ENCODE results near the gene ZNF350.

The ZNF350 gene

DNA sequence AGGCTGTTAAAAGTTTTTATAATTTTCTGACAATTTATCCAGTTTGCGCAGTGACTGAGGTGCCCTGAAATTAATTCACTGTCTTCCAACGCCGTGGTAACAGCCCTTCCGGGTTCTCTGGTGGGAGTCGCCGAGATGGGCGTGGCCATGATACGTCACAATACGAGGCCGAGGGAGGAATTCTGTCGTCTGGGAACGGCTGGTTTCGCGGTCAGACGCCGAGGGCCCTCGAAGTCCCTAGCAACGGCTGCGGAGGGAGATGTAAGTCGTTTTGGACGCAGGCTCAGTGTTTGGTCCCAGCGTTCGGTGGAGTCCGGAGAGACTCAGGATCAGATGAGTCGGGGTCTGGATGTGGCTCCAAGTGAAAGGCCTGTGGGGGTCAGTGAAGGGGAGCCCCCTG lies 37.7 kb downstream of the ZNF350 start:
- no peaks in the 10 kb centered on the region for H3K4me1 Mint-ChIP-seq (ENCODE audit: low read depth)
- H3K27ac Mint-ChIP-seq = no peak overlapping the region
- intact Hi-C loops (cut with micrococcal nuclease) = no loop called here
- H3K36me3 Mint-ChIP-seq (ENCODE audit: low read depth) = peaks cover 15% of the 10 kb centered on the region
- no peak overlapping the region for H3K4me3 Mint-ChIP-seq
- H3K9me3 Mint-ChIP-seq = peaks cover 93% of the 10 kb centered on the region
- H3K27me3 Mint-ChIP-seq = no peaks in the 10 kb centered on the region

DNA sequence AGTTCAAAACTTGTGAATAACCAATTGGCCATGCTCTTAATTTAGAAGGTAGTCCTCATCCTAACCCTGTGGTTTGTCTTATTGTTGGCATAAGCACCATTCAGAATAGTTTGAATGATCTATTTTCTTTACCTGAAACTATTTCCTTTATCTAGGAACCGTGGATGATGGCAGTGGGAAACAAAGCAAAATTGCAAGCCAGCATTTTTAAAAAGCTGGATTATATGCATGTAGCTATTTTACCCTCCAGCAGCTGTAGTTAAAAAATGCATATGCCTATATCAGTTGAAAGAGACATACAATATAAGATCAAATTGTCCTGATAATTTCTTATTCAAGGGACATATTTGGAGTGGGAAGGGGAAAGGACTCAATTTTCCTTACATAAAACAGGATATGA lies 40.0 kb downstream of the ZNF350 start:
- H3K36me3 Mint-ChIP-seq (ENCODE audit: low read depth) = peaks cover 38% of the 10 kb centered on the region
- no peaks in the 10 kb centered on the region for H3K27me3 Mint-ChIP-seq
- H3K9me3 Mint-ChIP-seq = peaks cover 100% of the 10 kb centered on the region
- intact Hi-C loops (cut with micrococcal nuclease) = no loop called here
- H3K4me1 Mint-ChIP-seq (ENCODE audit: low read depth) = no peaks in the 10 kb centered on the region
- H3K27ac Mint-ChIP-seq = no peak overlapping the region
- H3K4me3 Mint-ChIP-seq = no peak overlapping the region

DNA sequence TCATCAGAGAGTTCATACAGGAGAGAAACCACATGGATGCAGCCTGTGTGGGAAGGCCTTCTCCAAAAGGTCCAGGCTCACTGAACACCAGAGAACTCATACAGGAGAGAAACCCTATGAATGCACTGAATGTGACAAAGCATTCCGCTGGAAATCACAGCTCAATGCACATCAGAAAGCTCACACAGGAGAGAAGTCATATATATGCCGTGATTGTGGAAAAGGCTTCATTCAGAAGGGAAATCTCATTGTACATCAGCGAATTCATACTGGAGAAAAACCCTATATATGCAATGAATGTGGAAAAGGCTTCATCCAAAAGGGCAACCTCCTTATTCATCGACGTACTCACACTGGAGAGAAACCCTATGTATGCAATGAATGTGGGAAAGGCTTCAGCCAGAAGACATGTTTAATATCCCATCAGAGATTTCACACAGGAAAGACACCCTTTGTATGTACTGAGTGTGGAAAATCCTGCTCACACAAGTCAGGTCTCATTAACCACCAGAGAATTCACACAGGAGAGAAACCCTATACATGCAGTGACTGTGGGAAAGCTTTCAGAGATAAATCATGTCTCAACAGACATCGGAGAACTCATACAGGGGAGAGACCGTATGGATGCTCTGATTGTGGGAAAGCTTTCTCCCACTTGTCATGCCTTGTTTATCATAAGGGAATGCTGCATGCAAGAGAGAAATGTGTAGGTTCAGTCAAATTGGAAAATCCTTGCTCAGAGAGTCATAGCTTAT lies 41.7 kb downstream of the ZNF350 start:
- Mint-ChIP-seq H3K27ac (no peak overlapping the region), H3K36me3 (ENCODE audit: low read depth) (peaks cover 55% of the 10 kb centered on the region)
- intact Hi-C loops (cut with micrococcal nuclease) = no loop called here

DNA sequence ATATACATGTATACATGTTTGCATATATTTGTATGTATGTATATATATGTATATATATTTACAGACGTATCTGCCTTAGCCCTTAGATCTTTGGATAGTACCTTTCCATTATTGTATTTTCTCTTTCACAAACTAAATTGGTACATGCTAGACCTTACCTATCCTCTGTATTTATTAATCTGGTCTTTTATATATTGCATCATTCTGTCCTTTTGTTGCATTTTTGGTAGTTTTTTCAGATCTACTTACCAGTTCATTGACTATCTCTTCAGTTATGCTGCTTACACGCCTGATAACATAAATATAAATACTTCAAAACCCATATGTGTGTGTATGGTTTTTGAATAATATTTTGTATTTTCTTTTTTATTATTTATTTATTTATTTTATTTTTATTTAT lies 47.7 kb downstream of the ZNF350 start:
- no peak overlapping the region for H3K4me3 Mint-ChIP-seq
- intact Hi-C loops (cut with micrococcal nuclease) = no loop called here
- peaks cover 100% of the 10 kb centered on the region for H3K36me3 Mint-ChIP-seq (ENCODE audit: low read depth)
- peaks cover 100% of the 10 kb centered on the region for H3K9me3 Mint-ChIP-seq
- no peaks in the 10 kb centered on the region for H3K27me3 Mint-ChIP-seq
- no peaks in the 10 kb centered on the region for H3K4me1 Mint-ChIP-seq (ENCODE audit: low read depth)
- no peak overlapping the region for H3K27ac Mint-ChIP-seq

More for the DNA sequence above, 41.7 kb downstream of the ZNF350 start:
- H3K4me3 Mint-ChIP-seq = no peak overlapping the region
- H3K9me3 Mint-ChIP-seq = peaks cover 100% of the 10 kb centered on the region
- H3K4me1 Mint-ChIP-seq (ENCODE audit: low read depth) = no peaks in the 10 kb centered on the region
- no peaks in the 10 kb centered on the region for H3K27me3 Mint-ChIP-seq

DNA sequence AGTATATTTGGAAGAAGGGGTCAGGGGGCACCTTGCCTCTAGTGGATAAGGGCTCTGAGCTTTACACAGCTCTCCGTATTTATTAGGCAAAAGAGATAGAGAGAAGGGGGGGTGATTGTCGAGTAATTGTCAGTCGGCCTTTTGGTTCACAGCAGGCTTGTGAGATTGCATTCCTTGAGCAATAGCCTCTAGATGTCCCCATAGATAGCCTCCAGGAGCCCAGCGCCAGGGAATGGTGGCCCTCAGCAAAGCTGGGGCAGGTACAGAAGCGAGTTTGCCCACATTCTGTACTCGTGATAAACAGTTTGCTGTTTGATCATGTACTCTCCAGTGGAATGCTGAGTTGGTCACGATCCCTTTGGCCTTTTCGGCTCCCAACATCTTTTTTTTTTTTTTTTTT lies 54.7 kb downstream of the ZNF350 start:
- Mint-ChIP-seq H3K9me3 (peaks cover 74% of the 10 kb centered on the region), H3K27me3 (no peaks in the 10 kb centered on the region), H3K27ac (no peak overlapping the region), H3K4me3 (no peak overlapping the region), H3K36me3 (ENCODE audit: low read depth) (peaks cover 98% of the 10 kb centered on the region), H3K4me1 (ENCODE audit: low read depth) (peaks cover 14% of the 10 kb centered on the region)
- intact Hi-C loops (cut with micrococcal nuclease) = loop anchor here (5.0 kb wide), 1 partner anchor 45 kb away; the partner anchor contains the start of gene ZNF577

DNA sequence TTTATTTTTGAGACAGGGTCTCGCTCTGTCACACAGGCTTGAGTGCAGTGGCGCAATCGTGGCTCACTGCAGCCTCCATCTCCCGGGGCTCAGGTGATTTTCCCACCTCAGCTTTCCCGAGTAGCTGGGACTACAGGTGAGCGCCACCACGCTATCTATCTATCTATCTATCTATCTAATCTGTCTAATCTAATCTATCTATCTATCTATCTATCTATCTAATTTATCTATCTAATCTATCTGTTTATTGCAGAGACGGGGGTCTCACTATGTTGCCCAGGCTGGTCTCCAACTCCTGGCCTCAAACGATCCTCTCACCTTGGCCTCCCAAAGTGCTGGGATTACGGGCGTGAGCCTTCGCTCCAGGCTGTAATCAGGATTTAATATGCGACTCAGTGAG lies 58.8 kb downstream of the ZNF350 start:
- Mint-ChIP-seq H3K36me3 (ENCODE audit: low read depth) (peaks cover 66% of the 10 kb centered on the region), H3K27ac (peak overlapping the region; percentile 94), H3K4me3 (peak overlapping the region; percentile 95), H3K9me3 (peaks cover 72% of the 10 kb centered on the region), H3K27me3 (no peaks in the 10 kb centered on the region), H3K4me1 (ENCODE audit: low read depth) (peaks cover 21% of the 10 kb centered on the region)
- intact Hi-C loops (cut with micrococcal nuclease) = loop anchor here (1.0 to 5.0 kb wide), 2 partner anchors 23 to 79 kb away; partner anchors contain the start of genes ZNF615 and ZNF649

DNA sequence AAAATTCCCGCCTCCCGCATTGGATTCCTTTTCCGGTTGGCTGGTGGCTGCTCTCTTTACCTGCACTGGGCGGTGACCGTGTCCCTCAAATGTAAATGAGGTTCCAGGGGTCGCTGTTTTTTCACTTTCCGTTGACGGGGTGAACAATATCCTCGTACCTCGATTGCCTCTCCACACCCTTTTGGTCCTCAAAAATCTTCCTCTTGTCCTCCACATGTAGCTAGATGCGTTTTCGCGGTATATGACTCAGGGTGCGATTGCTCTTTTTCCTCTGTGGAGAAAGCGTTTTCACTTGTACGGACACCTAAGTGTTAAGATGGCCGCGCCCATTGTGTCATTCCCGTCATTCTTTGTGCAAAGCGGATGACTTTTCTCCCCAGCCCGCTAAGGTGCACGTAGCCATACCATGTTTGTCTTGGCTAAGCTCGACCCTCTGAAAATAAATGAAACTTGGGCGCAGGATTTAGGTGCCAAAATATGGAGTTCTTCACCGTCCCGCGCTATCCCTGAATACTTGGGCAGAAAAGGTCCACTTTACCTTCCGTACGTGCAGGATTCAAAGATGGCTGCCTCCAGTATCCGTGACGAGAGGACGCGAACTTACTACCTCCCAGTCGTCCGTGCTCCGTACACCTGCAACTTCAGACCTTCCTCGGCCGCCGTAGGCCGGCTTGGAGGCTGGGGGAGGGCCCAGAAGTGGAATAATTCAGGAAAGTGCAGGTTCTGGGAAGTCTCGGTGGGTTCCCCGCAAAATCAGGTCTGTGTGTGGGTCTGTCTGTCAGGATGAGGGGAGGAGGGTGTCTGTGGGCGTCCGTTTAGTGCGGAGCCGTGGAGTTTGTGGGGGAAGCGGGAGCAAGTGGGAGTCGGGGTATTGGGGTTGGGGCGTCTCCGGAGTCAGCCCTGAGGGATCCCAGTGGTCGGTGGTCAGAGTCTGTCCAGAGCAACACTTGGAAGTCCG lies 59.6 kb downstream of the ZNF350 start, which contains the start of gene ZNF613:
ZNF613 (plus strand) TSS at position 689 of the 958 bp plus-strand sequence. CDS start 8,749 bp downstream, outside the sequence.
- peak within 1 kb of the TSS; percentile 94 for H3K27ac Mint-ChIP-seq
- peak within 1 kb of the TSS; percentile 95 for H3K4me3 Mint-ChIP-seq
- H3K36me3 Mint-ChIP-seq (ENCODE audit: low read depth) = peaks cover 62% of the 10 kb centered on the region
- intact Hi-C loops (cut with micrococcal nuclease) = loop anchor here (1.0 to 5.0 kb wide), 2 partner anchors 22 to 80 kb away; partner anchors contain the start of genes ZNF615 and ZNF649
- no peaks in the 10 kb centered on the region for H3K27me3 Mint-ChIP-seq
- peaks cover 77% of the 10 kb centered on the region for H3K9me3 Mint-ChIP-seq
- peaks cover 21% of the 10 kb centered on the region for H3K4me1 Mint-ChIP-seq (ENCODE audit: low read depth)

DNA sequence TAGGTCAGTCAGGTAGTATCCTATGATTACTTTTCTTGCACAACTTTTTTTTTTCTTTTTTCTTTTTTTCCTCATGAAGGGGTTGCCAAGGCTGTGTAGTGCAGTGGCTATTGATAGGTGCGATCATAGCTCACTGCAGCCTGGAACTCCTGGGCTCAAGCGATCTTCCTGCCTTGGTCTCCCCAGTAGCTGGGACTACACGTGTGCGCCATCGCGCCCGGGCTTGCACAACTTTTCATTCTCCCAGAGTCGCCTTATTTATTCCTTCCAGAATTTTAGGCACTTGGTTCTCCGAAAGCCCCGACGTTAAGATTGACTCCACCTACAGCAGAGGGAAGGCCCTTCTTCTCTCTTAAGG lies 60.2 kb downstream of the ZNF350 start:
- peaks cover 21% of the 10 kb centered on the region for H3K4me1 Mint-ChIP-seq (ENCODE audit: low read depth)
- H3K27ac Mint-ChIP-seq = peak overlapping the region; percentile 94
- H3K36me3 Mint-ChIP-seq (ENCODE audit: low read depth) = peaks cover 58% of the 10 kb centered on the region
- H3K4me3 Mint-ChIP-seq = peak overlapping the region; percentile 95
- intact Hi-C loops (cut with micrococcal nuclease) = loop anchor here (5.0 kb wide), 1 partner anchor 81 kb away; the partner anchor contains the start of gene ZNF615
- peaks cover 77% of the 10 kb centered on the region for H3K9me3 Mint-ChIP-seq
- H3K27me3 Mint-ChIP-seq = no peaks in the 10 kb centered on the region

DNA sequence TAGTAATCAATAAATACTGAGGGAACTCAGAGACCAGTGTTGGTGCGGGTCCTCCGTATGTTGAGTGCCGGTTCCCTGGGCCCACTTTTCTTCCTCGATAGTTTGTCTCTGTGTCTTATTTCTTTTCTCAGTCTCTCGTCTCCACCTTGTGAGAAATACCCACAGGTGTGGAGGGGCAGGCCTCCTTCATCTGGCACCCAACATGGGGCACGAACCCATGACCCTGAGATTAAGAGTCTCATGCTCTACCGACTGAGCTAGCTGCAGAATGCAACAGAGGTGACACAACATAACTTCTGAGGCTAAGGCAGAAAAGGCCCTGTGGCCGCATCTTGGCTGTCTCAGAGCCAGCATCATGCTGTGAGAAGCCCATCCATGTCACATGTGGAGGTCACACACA lies 64.7 kb downstream of the ZNF350 start:
- peaks cover 7% of the 10 kb centered on the region for H3K4me1 Mint-ChIP-seq (ENCODE audit: low read depth)
- H3K27me3 Mint-ChIP-seq = no peaks in the 10 kb centered on the region
- H3K4me3 Mint-ChIP-seq = no peak overlapping the region
- peaks cover 15% of the 10 kb centered on the region for H3K36me3 Mint-ChIP-seq (ENCODE audit: low read depth)
- no peak overlapping the region for H3K27ac Mint-ChIP-seq
- peaks cover 95% of the 10 kb centered on the region for H3K9me3 Mint-ChIP-seq
- intact Hi-C loops (cut with micrococcal nuclease) = no loop called here

DNA sequence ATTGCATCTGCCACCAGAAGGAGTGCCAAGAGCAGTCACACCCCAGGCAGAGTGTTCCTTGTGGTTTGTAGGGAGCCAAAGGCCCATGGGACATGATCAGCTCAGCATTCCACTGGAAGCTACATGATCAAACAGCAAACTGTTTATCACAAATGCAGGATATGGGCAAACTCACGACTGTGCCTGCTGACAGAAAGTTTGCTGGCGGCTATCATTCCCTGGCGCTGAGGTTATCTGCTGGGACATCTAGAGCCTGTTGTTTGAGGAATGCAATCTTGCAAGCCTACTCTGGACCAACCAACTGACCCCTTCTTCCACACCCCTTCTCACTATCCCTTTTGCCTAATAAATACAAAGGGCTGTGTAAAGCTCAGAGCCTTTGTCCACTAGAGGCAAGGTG lies 67.0 kb downstream of the ZNF350 start:
- Mint-ChIP-seq H3K27me3 (no peaks in the 10 kb centered on the region), H3K4me1 (ENCODE audit: low read depth) (no peaks in the 10 kb centered on the region), H3K27ac (no peak overlapping the region), H3K36me3 (ENCODE audit: low read depth) (peaks cover 7% of the 10 kb centered on the region), H3K4me3 (no peak overlapping the region), H3K9me3 (peaks cover 97% of the 10 kb centered on the region)
- intact Hi-C loops (cut with micrococcal nuclease) = no loop called here

DNA sequence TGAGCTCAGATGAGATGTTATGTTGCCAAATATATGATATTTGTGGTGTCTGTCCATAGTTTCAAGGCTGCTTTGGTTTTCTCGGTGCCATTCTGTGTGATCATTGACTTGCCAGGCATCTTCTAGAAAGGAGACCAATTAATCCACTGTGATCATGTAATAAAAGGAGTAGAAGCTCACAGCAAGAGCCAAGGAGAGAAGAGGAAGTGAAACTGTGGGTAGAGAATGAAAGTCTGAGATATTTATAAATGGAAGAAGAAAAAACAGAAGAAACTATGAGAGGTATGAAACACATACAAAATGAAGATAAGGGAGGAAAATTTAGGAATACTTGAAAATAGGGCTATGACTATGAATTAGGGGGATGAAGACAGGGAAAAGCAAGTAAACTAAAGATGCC lies 70.5 kb downstream of the ZNF350 start:
- H3K27me3 Mint-ChIP-seq = no peaks in the 10 kb centered on the region
- no peak overlapping the region for H3K4me3 Mint-ChIP-seq
- H3K9me3 Mint-ChIP-seq = peaks cover 94% of the 10 kb centered on the region
- intact Hi-C loops (cut with micrococcal nuclease) = no loop called here
- H3K27ac Mint-ChIP-seq = no peak overlapping the region
- no peaks in the 10 kb centered on the region for H3K4me1 Mint-ChIP-seq (ENCODE audit: low read depth)
- no peaks in the 10 kb centered on the region for H3K36me3 Mint-ChIP-seq (ENCODE audit: low read depth)

DNA sequence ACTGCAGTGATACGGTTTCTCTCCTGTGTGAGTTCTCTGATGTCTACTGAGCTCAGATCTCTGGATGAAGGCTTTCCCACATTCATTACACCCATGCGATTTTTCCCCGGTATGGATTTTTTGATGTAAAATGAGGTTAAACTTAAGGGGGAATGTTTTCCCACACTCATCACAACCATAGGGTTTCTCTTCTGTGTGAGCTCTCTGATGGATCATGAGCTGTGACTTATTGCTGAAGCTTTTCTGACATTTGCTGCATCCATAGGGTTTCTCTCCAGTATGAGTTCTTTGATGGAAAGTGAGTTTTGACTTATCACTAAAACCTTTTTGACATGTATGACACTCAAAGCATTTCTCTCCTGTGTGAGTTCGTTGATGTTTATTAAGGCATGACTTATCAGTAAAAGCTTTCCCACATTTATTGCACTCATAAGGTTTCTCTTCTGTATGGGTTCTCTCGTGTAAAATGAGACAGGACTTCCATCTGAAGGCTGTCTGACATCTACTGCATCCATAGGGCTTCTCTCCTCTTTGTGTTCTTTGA lies 71.2 kb downstream of the ZNF350 start:
- Mint-ChIP-seq H3K36me3 (ENCODE audit: low read depth) (no peaks in the 10 kb centered on the region), H3K4me3 (no peak overlapping the region), H3K9me3 (peaks cover 94% of the 10 kb centered on the region), H3K27me3 (no peaks in the 10 kb centered on the region), H3K4me1 (ENCODE audit: low read depth) (no peaks in the 10 kb centered on the region), H3K27ac (no peak overlapping the region)
- intact Hi-C loops (cut with micrococcal nuclease) = no loop called here

All from dendritic cell treated with granulocyte-macrophage colony-stimulating factor and Interleukin-4, amounts not matched to agents 40 ng/mL and 50 ng/mL, for 4 days (primary cell).